Measurements from ENCODE around the gene MARS1.

Gene MARS1

DNA sequence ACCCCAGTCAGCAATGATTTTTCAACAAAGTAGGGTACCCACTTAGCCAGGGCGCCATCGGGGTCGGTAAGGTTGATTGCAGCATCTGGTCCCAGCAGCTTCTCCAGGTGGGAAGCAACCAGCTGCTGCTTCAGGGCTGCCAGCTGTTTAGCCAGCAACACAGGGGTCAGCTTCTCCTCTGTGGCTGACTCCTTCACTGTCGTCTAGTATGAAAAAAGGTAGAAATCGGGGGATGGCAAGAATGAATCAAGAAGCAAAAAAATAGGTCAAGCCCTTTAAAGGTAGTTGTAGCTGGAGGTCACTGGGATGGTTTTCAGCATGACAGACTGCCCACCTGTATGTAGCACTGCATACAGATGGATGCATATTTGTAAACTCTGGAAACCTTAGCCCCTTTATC is 46.4 kb downstream of the MARS1 start:
- DNase-seq, result no peak

DNA sequence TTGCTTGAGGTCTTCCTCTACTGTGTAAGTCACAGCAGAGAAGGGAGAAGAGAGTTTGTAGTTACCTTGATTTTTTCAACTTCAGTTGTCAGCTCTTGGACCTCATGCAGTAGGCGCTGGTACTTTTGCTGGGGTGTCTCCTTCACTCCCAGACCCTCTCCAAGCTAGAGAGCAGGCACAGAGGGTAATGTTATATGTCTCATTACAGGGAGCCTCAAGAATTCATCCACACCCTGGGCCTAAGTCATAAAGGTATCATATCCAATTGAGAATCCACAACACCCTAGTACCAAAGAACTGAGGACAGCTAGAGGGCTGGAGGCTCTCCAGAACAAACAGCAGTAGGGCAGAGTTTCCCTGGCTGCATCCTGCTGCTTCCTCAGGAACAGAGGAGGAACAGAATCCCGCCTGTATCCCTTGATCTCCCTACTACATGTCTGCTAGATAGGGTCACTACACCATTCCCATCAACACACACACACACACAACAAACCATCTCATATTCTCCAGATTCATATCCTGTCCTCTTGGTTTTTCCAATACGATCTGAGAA is 47.2 kb downstream of the MARS1 start:
- no peak for DNase-seq

DNA sequence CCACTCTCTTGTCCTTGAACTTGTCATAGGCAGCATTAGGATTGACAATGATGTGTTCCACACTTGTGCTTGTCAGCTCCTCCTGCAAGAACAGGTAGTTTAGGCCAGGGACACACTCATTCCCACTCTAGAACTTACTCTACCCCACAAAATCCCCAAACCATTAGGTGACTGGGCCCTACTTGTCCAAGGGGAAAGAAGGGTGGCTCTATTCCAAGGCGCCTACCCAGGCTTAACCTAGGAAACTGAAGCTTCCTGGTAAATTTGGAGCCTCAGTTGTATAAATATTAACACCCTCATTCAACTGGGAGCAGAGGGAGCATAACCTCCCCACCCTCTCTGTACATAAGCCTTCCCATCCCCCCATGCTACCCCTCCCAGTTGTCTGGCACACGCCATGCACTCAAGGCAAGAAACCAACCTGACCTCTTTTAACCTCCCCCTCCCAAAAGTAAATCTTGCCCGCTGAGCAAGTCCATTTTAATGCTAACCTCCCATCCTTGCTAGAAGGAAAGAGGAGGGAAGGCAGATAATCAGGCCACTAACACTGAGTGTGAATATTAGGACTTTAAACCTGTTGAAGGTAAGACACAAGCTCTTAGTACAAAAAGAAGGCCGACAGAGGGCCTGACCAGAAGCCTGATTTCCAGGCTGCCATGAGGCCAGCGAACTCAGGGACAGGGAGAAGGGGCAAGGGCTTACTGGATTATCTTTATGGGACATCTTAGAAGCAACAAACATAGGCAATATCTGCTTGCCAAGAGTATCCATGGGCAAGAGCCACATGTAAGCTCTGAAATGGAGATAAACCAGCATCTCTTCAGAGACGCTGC is 48.1 kb downstream of the MARS1 start:
- no peak for DNase-seq

DNA sequence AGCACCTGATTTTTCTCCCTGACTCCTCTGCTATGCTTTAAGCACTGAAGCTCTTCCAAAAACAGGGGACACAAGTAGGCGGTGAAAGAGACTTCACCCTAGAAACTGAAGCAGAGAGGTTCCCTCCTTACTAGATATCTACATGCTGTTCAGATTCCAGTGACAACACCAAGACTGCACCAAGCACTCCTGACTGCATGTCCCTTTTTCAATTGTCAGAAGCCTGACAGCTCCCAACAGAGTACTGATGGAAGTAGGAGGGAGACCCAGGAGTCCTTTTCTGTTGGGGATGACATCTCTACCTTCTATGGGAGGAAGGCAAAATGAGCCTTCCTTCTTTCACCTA is 48.7 kb downstream of the MARS1 start:
- DNase-seq, result no peak

DNA sequence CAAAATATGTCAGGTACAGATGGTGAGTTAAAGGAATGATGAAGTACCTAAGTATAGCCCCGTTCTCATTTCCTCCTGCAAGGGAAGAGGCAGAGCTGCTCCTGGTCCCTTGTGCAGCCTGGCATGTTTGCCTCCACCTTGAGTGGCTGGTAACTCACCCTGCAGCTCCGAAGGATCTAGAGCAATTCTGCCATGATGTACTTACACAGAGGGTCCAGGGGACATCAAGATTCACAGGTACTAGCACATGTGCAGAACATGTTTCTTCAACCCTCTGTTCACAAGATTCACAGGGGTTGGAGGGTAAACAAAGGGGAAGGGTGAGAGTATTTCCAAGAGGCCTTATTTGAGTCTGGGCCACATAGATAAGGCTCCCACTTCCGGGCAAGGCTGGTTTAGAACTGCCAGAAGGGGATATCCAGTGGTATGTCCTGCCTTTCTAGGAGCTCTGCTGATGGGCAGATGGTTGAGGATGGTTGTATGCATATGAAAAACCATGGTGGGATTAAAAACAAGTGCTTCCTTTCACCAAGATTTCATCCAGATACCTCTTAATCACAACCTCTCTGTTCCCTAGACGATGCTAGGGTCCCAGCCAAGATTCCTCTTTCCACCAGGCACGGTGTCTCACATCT is 51.4 kb downstream of the MARS1 start:
- DNase-seq, result no peak

DNA sequence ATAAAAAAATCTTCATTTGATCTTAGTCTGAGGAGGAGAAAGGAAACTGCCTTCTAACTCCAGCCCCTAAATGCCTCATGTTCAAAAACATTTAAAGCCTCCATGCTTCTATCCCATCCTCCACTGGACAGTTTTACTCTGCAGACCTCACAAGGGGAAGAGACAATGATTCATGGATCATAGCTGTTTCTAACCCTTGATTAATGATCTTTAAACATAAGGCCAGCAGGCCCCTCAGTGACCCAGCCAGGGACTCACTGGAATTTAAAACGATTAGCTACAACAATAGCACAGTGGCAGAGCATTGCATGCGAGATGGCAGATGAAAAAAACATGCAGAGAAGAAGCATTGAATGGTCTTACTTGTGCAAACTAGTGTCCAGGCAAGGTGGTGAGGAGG is 53.1 kb downstream of the MARS1 start:
- DNase-seq, result no peak

DNA sequence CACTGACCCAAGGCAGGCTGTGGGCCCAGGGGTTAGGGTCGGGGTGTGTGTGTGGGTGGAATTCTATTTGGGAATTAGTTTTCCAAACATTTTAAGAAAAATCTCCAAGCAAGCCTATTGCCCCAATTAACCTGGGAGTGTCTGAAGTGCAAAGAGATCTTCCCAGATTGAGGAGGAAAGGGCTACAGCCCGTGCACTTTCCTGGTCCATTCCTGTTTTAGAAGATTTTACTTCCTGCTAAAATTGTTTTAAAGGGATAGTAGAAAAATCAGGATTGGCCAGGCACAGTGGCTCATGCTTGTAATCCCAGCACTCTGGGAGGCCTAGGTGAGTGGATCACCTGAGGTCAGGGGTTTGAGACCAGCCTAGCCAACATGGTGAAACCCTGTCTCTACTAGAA is 53.8 kb downstream of the MARS1 start:
- DNase-seq, result no peak

DNA sequence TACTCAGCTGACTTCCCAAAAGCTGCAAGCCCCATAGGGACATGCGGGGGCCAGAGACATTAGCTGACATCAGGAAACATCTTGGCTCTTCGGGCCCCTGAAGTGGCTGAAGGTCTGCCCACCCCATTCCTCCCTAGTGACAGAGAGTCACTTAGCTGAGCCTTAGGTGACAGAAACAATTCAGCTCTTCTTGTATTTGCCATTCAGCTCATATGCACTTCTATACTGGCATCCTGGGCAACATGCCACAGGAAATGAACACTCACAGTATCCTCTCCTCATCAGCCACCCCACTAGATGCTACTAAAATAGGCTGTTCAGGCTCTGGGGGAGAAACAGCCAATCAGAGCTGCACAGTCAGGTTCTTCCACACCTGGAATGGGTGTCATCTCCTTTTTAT is 55.7 kb downstream of the MARS1 start:
- DNase-seq, result no peak

DNA sequence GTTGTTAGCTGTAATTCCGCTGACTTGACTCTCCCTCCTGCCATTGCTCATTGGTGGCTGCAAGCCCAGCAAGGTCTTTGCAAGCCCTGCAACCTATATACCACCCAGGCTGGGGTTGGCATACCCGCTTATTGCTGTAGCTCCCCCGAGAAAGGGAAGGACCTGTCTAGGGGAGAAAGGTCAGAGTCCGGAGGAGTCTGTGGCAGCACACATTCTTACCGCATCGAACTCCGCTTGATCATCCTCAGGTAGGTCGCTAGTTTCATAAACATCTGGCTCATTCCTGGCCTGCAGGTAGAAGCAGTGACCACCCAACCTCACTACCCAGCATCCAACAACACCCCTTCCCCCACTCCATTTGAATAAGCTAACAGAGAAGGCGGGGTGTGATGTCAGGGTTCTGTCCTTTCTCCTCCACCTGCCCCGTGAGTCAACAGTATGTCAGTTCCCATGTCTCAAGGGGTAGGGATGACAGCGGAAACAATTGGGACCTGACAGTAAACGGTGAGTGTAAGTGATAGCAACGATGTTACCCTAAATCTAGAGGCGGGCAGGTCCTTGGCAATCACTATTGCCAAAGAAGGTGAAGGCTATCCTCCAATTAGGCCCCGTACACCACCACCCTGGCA is 58.1 kb downstream of the MARS1 start:
- DNase-seq, result no peak

DNA sequence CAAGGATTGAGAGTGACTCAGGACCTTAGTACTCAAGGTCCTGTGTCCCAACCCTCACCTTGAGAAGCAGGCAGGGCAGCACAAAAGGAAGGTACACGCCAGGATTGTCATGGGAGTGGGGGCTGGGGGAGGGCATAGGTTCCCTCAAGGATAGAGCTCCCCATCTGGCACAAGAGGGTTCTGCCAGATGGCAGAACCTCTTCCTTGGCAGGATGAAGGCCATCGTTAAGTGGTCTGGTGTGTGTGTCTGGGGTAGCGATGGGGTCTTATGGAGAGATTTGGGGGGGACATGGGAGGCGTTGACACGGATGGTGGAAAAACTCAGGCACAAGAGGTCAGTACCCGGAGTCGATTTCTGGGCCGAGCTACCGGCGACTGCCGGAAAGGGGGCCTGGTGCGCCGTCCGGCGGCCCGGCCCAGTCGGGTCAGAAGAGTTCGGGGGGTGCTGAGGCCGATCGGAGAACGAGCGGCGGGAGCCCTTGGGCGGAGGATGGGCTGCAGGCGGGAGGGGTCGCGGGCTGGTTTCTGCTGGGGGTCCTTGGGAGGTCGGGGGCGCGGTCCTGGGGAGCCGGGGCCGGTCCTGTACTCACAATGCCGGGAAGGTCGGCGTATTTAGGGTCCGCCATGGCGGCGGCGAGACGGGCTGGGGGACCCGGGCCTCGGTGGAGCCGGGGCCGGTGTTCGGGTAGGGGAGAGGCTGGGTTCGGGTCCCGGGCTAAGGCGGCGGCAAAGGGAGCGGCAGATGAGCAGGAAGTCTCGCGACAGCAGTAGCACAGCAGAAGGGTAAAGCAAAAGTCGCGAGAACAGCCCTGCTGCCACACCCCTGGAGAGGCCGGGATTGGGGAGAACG is 58.8 kb downstream of the MARS1 start, which contains the start of gene DCTN2:
TSS of gene DCTN2 (minus strand) at position 755 of the 850 bp plus-strand sequence. CDS start at position 626, 129 bp downstream.
- DNase-seq, result peak; percentile 88

DNA sequence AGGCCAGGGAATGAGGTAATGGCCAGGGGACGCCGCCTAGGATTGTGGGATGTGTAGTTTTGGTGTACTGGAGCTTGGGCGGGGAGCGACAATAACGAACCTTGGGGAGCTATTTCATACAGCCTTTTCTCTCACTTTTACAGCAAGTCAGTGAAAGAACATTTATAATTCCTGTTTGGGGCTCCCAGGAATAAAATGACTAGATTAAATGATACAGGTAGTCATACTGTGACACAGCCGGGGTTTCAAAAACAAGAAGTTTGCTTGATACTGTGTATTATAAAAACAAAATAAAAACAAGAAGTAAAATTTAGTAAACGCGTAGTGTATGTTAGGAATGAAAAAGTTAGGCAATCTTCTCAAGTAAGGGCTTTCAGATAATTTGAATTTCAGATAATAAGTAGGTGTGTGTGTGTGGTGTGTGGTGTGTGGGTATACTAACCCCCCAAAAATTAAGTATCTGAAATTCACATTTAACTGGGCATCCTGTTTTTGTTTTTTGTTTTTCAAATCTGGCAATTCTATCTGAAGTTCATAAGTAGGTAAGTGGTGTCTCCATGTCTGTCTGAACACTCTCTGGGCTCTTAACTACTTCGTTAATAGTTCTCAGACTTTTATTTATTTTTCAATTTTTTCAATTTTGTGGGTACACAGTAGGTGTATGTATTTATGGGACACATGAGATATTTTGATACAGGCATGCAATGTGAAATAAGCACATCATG is 59.6 kb downstream of the MARS1 start:
- DNase-seq, result no peak

DNA sequence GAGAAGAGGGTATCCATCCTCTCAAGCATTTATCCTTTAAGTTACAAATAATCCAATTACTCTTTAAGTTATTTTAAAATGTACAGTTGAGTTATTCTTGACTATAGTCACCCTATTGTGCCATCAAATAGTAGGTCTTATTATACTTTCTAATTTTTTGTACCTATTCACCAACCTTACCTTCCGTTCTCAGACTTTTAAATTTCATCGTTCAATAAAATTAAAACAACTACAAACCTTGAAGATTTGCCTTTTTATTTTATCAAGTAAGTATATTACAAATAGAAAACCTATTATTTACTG is 60.1 kb downstream of the MARS1 start:
- DNase-seq, result no peak

DNA sequence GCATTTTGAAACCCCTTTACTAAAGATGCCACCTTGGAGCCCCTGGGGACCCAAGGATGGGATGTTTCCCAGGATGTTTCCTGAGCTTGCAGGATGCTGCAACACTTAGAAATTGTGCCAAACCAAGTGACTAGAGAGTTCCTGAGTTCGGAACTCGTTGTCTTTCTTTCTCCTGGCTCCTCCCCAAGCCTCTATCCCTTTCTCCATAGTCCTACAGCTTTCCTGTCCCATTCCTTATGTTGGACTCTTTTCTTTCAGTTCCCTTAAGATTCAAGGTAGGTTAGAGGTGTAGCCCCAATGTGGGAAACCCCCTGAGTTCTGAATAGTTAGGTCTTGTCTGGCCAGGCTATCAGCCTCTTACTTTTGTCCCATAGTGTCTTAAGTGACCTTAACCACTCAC is 60.6 kb downstream of the MARS1 start:
- DNase-seq, result no peak

DNA sequence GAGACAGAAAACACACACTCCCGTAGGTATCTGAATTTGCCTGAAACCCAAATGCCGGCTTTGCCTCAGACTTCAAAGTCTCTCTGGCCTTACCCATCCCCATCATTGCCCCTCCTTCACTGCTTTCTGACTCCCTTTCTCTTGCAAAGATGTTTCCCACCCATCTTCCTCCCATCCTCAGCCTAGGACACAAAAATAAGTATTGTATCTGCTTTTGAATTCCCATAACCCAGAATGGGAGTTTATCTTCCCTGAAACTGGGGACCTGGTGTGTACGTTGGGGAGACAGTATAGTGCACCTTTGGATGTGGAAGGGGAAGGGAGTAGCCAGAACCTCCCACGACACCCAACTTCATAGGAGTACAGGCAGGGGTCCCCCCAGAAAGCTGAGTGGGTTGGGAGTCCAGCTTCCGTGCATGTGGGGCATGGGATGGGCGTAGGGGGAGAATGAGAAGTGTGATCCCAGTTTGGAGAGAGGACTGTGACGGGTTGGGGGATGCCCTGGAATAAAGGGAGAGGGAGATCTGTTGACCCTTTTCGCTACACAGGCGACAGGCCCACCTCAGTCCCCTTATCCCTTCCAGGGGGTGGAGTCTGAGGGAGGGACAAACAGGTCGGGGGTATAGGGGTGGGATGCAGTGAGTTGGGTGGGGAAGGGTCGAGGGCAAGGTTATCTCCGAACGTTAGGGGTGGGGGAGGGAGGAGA is 61.5 kb downstream of the MARS1 start:
- no peak for DNase-seq

DNA sequence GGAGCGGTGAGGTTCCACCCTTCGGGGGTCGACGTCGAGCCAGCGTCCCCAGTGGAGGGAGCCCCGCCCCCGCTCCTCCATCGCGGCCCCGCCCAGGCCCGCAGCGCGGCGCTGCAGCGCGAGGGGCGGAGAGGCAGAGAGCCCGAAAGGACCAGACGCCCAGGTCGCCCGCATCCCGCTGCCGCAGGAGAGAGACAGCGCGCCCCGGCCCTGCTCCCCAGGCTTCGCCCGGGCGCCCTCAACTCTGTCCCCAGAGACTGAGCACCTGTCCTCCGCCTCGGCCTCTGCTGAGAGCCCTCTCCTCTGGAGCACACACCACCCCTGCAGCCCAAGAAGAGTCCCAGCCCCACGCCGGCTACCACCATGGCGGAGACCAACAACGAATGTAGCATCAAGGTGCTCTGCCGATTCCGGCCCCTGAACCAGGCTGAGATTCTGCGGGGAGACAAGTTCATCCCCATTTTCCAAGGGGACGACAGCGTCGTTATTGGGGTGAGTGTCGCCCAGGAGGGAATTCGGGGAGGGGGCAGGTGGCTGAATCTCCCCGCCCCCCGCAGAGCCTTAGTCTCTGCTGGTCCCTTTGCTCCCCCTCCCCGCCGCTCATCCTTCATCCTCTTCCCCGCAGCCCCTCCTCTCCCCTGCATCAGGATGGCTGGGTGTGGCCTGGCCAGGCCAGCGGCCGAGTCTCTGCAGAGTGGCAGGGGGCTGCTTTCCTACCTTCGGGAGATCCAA is 62.2 kb downstream of the MARS1 start, which contains the start of gene KIF5A:
TSS of gene KIF5A (plus strand) at position 136 of the 732 bp plus-strand sequence. CDS start at position 364, 228 bp downstream.
- DNase-seq, result peak; percentile 54

DNA sequence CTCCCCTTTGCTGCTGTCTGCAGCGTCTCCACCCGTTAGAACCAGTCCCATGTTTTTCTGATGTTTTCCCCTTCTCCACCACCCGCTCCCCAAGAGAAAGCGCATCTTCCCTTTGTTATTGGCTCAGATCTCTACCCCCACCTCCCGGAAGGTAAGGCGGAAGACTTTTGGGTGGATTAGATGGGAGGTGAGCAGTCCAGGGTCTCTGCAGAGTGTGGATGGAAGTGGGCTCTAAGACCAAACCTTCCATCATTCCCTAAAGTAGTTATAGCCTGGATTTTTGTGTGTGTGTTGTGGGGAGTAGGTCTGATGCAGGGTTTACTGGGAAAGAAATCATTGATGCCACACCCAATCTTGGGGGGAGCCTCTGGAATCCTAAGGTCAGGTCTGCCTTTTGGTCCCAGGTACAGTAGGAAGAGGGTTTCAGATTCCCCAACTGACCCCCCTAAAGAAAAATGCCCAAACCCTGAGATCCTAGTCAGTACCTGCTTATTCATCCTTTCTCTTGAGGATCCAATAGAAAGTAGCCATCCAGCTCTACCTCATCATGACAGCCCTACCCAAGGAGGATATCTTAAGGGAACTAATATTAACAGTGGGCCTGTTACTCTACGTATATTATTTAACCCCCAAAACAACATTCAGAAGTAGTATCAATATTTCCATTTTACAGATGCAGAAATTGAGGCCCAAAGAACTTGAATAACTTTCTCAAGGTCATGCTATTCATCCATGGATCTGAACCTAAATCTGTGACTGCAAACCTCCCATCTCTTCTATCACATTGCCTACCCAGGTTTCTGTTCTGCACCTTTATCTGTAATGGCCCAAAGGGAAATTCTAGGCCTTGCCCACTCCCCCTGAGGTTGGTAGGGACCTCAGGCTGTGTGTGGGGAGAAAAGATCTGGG is 63.0 kb downstream of the MARS1 start:
- DNase-seq, result no peak

DNA sequence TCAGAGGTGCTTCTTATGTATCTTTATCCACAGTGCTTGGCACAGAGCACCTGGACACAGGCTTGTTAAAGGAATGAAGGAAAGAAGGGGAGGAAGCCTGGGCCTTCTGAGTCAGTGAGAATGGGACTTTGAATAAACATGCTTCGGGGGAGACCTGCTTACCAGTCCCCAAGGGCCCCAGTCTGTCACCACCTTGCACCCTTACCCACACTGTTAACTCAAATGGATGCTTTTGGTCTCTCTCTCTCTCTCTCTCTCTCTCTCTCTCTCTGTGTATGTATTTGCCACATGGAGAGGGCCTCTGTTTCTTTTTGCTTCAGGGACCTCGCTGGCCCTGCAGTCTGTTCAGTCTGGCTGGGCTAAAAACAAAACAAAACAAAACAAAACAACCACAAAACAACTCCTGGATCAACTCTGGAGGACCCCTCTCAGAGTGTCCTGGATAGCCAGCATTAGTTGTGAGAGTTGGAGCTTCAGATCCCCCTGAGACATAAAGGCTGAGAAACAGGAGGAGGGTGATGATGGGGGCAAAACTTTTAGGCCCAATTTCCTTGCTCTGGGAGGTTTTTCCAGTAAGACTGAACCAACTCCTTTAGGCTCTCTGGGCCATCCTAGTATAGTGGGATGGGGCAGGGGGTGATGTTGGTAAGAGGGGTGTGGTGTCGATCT is 63.9 kb downstream of the MARS1 start:
- DNase-seq, result no peak

DNA sequence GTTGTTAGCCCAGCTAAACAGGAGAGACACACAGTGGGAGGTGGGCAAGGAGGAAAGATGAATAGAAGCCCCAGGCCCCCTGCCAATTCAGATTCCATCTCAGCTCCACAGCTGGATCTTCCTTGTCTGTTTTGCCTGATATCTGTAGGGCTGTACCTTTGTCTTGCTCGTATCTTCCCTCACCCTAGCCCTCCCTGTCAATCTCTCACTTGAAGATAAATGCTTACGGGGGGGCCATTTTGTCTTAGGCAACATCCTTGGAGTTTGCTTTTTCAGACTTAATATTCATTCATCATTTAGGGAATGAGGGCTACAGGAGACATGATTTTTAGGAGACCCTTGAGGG is 64.4 kb downstream of the MARS1 start:
- DNase-seq, result no peak

DNA sequence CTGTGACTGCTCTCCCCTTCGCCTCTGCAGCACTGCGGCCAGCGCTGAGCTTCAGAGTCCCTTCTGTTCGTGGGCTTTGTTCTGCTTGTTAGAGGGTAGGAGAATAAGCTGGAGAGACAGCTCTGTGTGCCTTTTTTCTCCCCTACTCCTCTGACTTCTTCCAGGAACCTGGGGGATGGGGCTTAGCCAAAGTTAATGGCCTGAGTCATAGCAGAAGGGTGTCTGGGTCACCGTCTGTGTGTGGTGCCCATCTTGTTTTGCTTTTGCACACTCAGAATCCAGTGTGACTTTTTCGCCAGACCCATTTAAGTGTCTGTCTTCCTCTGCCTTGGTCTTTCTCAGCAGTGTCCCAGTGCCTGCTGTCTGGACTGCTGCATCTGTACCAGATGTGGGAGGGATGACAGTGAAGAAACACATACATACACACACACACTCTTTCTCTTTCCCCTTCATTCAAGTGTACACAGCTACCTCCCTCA is 65.0 kb downstream of the MARS1 start:
- no peak for DNase-seq

All from stimulated activated CD4-positive, alpha-beta T cell treated with anti-CD3 and anti-CD28 coated beads, Interleukin-12 subunit alpha, Interleukin-12 subunit beta, amount 100 ng/mL, for 4 hours (primary cell).